OCI-LY1 (cell line): ENCODE measurements around the gene BMERB1.

Source experiments
- H2AFZ ChIP-seq: fragments of 200-600 bp; sonication (generic), shearing (Covaris generic); 2 replicates; pipeline ENCODE4 v1.6.0; 2014; ENCODE audit warnings: antibody characterized with exemption, mild to moderate bottlenecking, low read length
- H3F3A ChIP-seq: fragments of 200-600 bp; sonication (generic), shearing (Covaris generic); 2 replicates; pipeline ENCODE4 v1.6.0; 2014; ENCODE audit warnings: mild to moderate bottlenecking, antibody characterized with exemption, low read length, moderate library complexity; ENCODE audit not compliant: insufficient read depth
- H3K27ac ChIP-seq: fragments of 200-600 bp; sonication (generic); 2 replicates; pipeline ENCODE4 v1.5.1; 2014; ENCODE audit warnings: low read length, mixed run types, mild to moderate bottlenecking, low read depth; ENCODE audit not compliant: poor library complexity, severe bottlenecking
- H3K27me3 ChIP-seq: fragments of 200-600 bp; sonication (generic); 2 replicates; pipeline ENCODE4 v1.6.0; 2014; ENCODE audit warnings: antibody characterized with exemption, mild to moderate bottlenecking, low read length, moderate library complexity; ENCODE audit not compliant: insufficient read depth
- H3K36me3 ChIP-seq: fragments of 200-600 bp; sonication (generic); 2 replicates; pipeline ENCODE4 v1.6.1; 2014; ENCODE audit warnings: mild to moderate bottlenecking, antibody characterized with exemption, low read length, moderate library complexity, mixed read lengths; ENCODE audit not compliant: insufficient read depth
- H3K4me1 ChIP-seq: fragments of 200-600 bp; sonication (generic); 2 replicates; pipeline ENCODE4 v1.5.1; 2014; ENCODE audit warnings: mild to moderate bottlenecking, low read length, moderate library complexity; ENCODE audit not compliant: insufficient read depth, severe bottlenecking
- H3K4me2 ChIP-seq: fragments of 200-600 bp; sonication (generic), shearing (Covaris generic); 2 replicates; pipeline ENCODE4 v1.6.1; 2014; ENCODE audit warnings: low read length
- H3K4me3 ChIP-seq: fragments of 200-600 bp; sonication (generic); 2 replicates; pipeline ENCODE4 v1.5.1; 2014; ENCODE audit warnings: low read length, low read depth, mild to moderate bottlenecking, mixed read lengths; ENCODE audit not compliant: poor library complexity, severe bottlenecking
- H3K79me2 ChIP-seq: fragments of 200-600 bp; shearing (Covaris generic); 2 replicates; pipeline ENCODE4 v1.6.1; 2016; ENCODE audit warnings: mixed run types, low read length, mixed read lengths; ENCODE audit not compliant: insufficient read depth
- H3K9ac ChIP-seq: fragments of 200-600 bp; sonication (generic), shearing (Covaris generic); 2 replicates; pipeline ENCODE4 v1.6.1; 2014; ENCODE audit warnings: mild to moderate bottlenecking, low read length, mixed read lengths
- H3K9me2 ChIP-seq: fragments of 200-600 bp; sonication (generic), shearing (Covaris generic); 2 replicates; pipeline ENCODE4 v1.6.1; 2014; ENCODE audit warnings: low read depth, mild to moderate bottlenecking, low read length, mixed read lengths
- H3K9me3 ChIP-seq: fragments of 200-600 bp; shearing (Covaris generic); 2 replicates; pipeline ENCODE4 v1.6.1; 2014; ENCODE audit warnings: low read length, mixed read lengths
- H4K20me1 ChIP-seq: fragments of 200-600 bp; sonication (generic), shearing (Covaris generic); 2 replicates; pipeline ENCODE4 v1.6.0; 2016; ENCODE audit warnings: mild to moderate bottlenecking, low read length; ENCODE audit not compliant: insufficient read depth
- CTCF ChIP-seq: fragments of 200-600 bp; sonication (generic), shearing (Covaris generic); IDR thresholded peaks from 2 replicates; pipeline ENCODE4 v1.5.1; 2017; ENCODE audit warnings: mild to moderate bottlenecking, antibody characterized with exemption, low read length, moderate library complexity, mixed read lengths
- EZH2 ChIP-seq: fragments of 200-600 bp; sonication (generic), shearing (Covaris generic); IDR thresholded peaks from 2 replicates; pipeline ENCODE4 v1.8.0; 2017; ENCODE audit warnings: borderline replicate concordance, mixed run types, mild to moderate bottlenecking, antibody characterized with exemption, low read length, moderate library complexity, mixed read lengths

Gene BMERB1

GRCh38 chr16:15533386-15533785 is 99.0 kb downstream of the BMERB1 start:
- H3K79me2 ChIP-seq: no peaks in the 10 kb centered on the region

GRCh38 chr16:15535772-15536171 is 101.4 kb downstream of the BMERB1 start:
- Histone ChIP-seq H3K79me2 (no peaks in the 10 kb centered on the region), H3K9me2 (no peaks in the 10 kb centered on the region), H3K36me3 (no peaks in the 10 kb centered on the region), H3K9ac (no peak overlapping the region), H4K20me1 (no peaks in the 10 kb centered on the region), H3F3A (no peaks in the 10 kb centered on the region), H3K4me1 (no peaks in the 10 kb centered on the region), H3K4me3 (no peak overlapping the region), H3K4me2 (no peak overlapping the region), H2AFZ (no peak overlapping the region), H3K27ac (no peak overlapping the region), H3K9me3 (no peaks in the 10 kb centered on the region), H3K27me3 (no peaks in the 10 kb centered on the region)
- no peak for TF ChIP-seq EZH2
- TF ChIP-seq CTCF: no peak

More at GRCh38 chr16:15533386-15533785, 99.0 kb downstream of the BMERB1 start:
- Histone ChIP-seq H3F3A (no peaks in the 10 kb centered on the region), H3K36me3 (no peaks in the 10 kb centered on the region), H3K9me3 (no peaks in the 10 kb centered on the region), H3K4me2 (no peak overlapping the region), H3K27me3 (no peaks in the 10 kb centered on the region), H3K9me2 (no peaks in the 10 kb centered on the region), H3K9ac (no peak overlapping the region), H3K4me3 (no peak overlapping the region), H3K4me1 (no peaks in the 10 kb centered on the region), H2AFZ (no peak overlapping the region), H4K20me1 (no peaks in the 10 kb centered on the region), H3K27ac (no peak overlapping the region)
- TF ChIP-seq EZH2: no peak
- TF ChIP-seq CTCF: no peak

- Histone ChIP-seq H3F3A (no peaks in the 10 kb centered on the region), H3K4me1 (no peaks in the 10 kb centered on the region), H3K79me2 (no peaks in the 10 kb centered on the region), H2AFZ (no peak overlapping the region), H4K20me1 (no peaks in the 10 kb centered on the region), H3K9me2 (no peaks in the 10 kb centered on the region), H3K9ac (no peak overlapping the region), H3K27ac (no peak overlapping the region), H3K4me3 (no peak overlapping the region), H3K36me3 (no peaks in the 10 kb centered on the region), H3K4me2 (no peak overlapping the region), H3K27me3 (no peaks in the 10 kb centered on the region), H3K9me3 (no peaks in the 10 kb centered on the region)
- no peak for TF ChIP-seq CTCF
- no peak for TF ChIP-seq EZH2
Observed at GRCh38 chr16:15536843-15537242, 102.5 kb downstream of the BMERB1 start.
